Right lobe of liver (tissue), 6 donors: ENCODE results near the gene MAU2. TPM values are rescaled to one million over a fixed set of nuclear protein-coding genes. Genes with fewer than 3 reads are reported as not detected.

Source experiments
- ATAC-seq, 4 donors: fragments of 200-7000 bp; cut with Tn5 transposase; one replicate each; pipeline ENCODE4 v1.9.1; 2020; ENCODE audit warnings: mild to moderate bottlenecking in 4 of 4, moderate library complexity in 4 of 4
- DNase-seq, 3 donors: peaks; one replicate each; pipeline ENCODE4 v3.0.0-alpha.2; 2020
- H3K27ac ChIP-seq, 3 donors: fragments of 200-600 bp; one replicate each; pipeline ENCODE4 v1.8.0; 2022
- H3K27me3 ChIP-seq, 2 donors: fragments of 200-600 bp; one replicate each; pipeline ENCODE4 v1.8.0; 2022
- H3K36me3 ChIP-seq, 4 donors: fragments of 200-600 bp; sonication (generic) in 1 of 4; one replicate each; pipeline versions ENCODE4 v1.5.1 to v1.8.0; 2017 to 2022; ENCODE audit warnings: control low read depth in 1 of 4
- H3K4me1 ChIP-seq, 4 donors: fragments of 200-600 bp; sonication (generic) in 1 of 4; one replicate each; pipeline versions ENCODE4 v1.5.1 to v1.8.0; 2017 to 2022; ENCODE audit warnings: control low read depth in 1 of 4
- H3K4me3 ChIP-seq, 3 donors: fragments of 200-600 bp; one replicate each; pipeline ENCODE4 v1.8.0; 2022
- H3K9me3 ChIP-seq, 4 donors: fragments of 200-600 bp; sonication (generic) in 1 of 4; one replicate each; pipeline versions ENCODE4 v1.5.1 to v1.8.0; 2017 to 2022; ENCODE audit warnings: control low read depth in 1 of 4
- CTCF ChIP-seq, 4 donors: fragments of 200-600 bp in 3 of 4; fragments of 450-650 bp in 1 of 4; IDR thresholded peaks; one replicate each; pipeline versions ENCODE4 v1.5.1 to v1.8.0; 2016 to 2022; ENCODE audit warnings: antibody characterized with exemption in 4 of 4, mild to moderate bottlenecking in 2 of 4
- POLR2A ChIP-seq: fragments of 450-650 bp; IDR thresholded peaks from one replicate; pipeline ENCODE4 v1.6.1; 2017; ENCODE audit warnings: antibody characterized with exemption, mild to moderate bottlenecking
- WGBS: methylation state at CpG from one replicate; pipeline ENCODE4 v1.1.6; 2018; ENCODE audit warnings: low coverage, low lambda C conversion rate; ENCODE audit not compliant: insufficient coverage; ENCODE audit errors: missing lambda C conversion rate; 5-methylcytosine and 5-hydroxymethylcytosine counted together
- intact Hi-C, 2 donors: fragments of 100-400 bp; cut with DNase I; formaldehyde crosslinking; loops; one replicate each; pipeline versions ENCODE4 v1.11.2 to v1.14.1; 2022
- total RNA-seq, 6 experiments: library from RNA; depleted of rRNA in 2 of 6; stranded (reverse); fragments of >200 nt in 2 of 6; fragmentation: NEBNext Ultra II Directional in 3 of 6; extraction: Animal tissue kit (Norgen Biotek cat#: 25700) in 3 of 6; gene quantifications; one replicate each; pipeline versions ENCODE4 v1.1.0 to v1.2.4, GENCODE V29; 2016 to 2023
- donor health status: DM: no; HTN: yes; CAD: no.
- donor health status: DM: no; HTN: no; CAD: no.
- donor health status: DM: no; HTN: no; CAD: no.
- donor health status: DM: no; HTN: yes; CAD: no.
- donor health status: DM: no; HTN: yes; CAD: no.

MAU2 gene
- total RNA-seq, 6 experiments from 2014 or later = 10.4 to 30.4 (median 19.3) TPM

- H3K36me3 ChIP-seq = peaks cover 0 to 48% (median 16%) of the 10 kb centered on the region in 4 donors
- no peaks in the 10 kb centered on the region for H3K27me3 ChIP-seq
- TF ChIP-seq CTCF (IDR thresholded peaks at IDR 0.05) = no peak
- TF ChIP-seq POLR2A = no peak
- H3K27ac ChIP-seq = no peak overlapping the region
- H3K9me3 ChIP-seq = no peaks in the 10 kb centered on the region
- H3K4me1 ChIP-seq = no peaks in the 10 kb centered on the region
- DNase-seq (no peak), ATAC-seq (no peak)
- intact Hi-C loops = no loop called here
- no peak overlapping the region for H3K4me3 ChIP-seq
- WGBS = 93% methylated on average over 3 of the region's 10 CpGs
Observed at GRCh38 chr19:19308373-19308772, 12.3 kb upstream of the MAU2 start.

DNA sequence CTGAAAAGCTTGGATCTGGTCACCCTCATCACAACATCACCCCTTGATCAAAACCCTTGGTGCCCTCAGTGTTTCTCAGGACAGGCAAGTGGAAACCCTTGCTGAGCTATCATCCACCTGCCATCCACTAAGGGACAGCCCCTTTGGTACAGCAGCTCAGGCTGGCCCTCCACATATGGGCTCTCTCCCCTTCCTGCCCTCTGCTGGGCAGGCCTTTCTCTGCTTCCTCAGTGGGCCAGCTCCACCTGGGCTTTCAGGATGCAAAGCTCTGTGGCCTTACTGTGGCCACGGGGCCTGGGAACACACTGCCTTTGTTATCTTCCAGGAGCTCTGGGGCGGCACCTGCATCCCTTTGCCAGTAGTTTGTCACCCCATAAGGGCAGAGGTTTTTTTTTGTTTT is 5.2 kb upstream of the MAU2 start:
- H3K27ac ChIP-seq = no peak overlapping the region
- DNase-seq (no peak), ATAC-seq (no peak)
- WGBS = 100% methylated on average over 2 of the region's 2 CpGs
- peaks cover 0 to 45% (median 8%) of the 10 kb centered on the region in 4 donors for H3K36me3 ChIP-seq
- peaks cover 0 to 12% (median 0%) of the 10 kb centered on the region in 4 donors for H3K4me1 ChIP-seq
- H3K27me3 ChIP-seq = no peaks in the 10 kb centered on the region
- TF ChIP-seq POLR2A (no peak), CTCF (IDR thresholded peaks at IDR 0.05) (no peak)
- intact Hi-C loops = no loop called here
- no peak overlapping the region for H3K4me3 ChIP-seq
- no peaks in the 10 kb centered on the region for H3K9me3 ChIP-seq

GRCh38 chr19:19316082-19316481 is 4.5 kb upstream of the MAU2 start:
- no peak for ATAC-seq
- Histone ChIP-seq H3K4me1 (peaks cover 0 to 12% (median 0%) of the 10 kb centered on the region in 4 donors), H3K36me3 (peaks cover 0 to 40% (median 5%) of the 10 kb centered on the region in 4 donors), H3K4me3 (no peak overlapping the region), H3K27me3 (no peaks in the 10 kb centered on the region), H3K9me3 (no peaks in the 10 kb centered on the region), H3K27ac (no peak overlapping the region)
- no peak for TF ChIP-seq CTCF (IDR thresholded peaks at IDR 0.05)
- no peak for TF ChIP-seq POLR2A
- DNase-seq = no peak
- intact Hi-C loops = no loop called here
- WGBS = no CpG with 5 or more reads among the region's 1 CpG

- H3K27ac ChIP-seq = peak overlapping the region; percentile 84 to 88 (median 88)
- H3K4me3 ChIP-seq = peak overlapping the region; percentile 98 to 100 (median 99)
- no peaks in the 10 kb centered on the region for H3K27me3 ChIP-seq
- 7% methylated on average over 22 of the region's 32 CpGs for WGBS
- no peaks in the 10 kb centered on the region for H3K9me3 ChIP-seq
- peak; percentile 2 to 16 (median 4) for ATAC-seq
- intact Hi-C loops = no loop called here
- TF ChIP-seq POLR2A = no peak
- DNase-seq = peak in 1 of 3 donors; percentile 59
- H3K4me1 ChIP-seq = peaks cover 0 to 25% (median 5%) of the 10 kb centered on the region in 4 donors
- H3K36me3 ChIP-seq = peaks cover 0 to 31% (median 8%) of the 10 kb centered on the region in 4 donors
Observed at GRCh38 chr19:19319732-19320360, 783 bp upstream of the MAU2 start.

- peaks cover 0 to 25% (median 5%) of the 10 kb centered on the region in 4 donors for H3K4me1 ChIP-seq
- intact Hi-C loops = no loop called here
Observed at GRCh38 chr19:19321141-19321577, 530 bp downstream of the MAU2 start.

More at GRCh38 chr19:19321141-19321577, 530 bp downstream of the MAU2 start:
- H3K27ac ChIP-seq = peak overlapping the region; percentile 84 to 88 (median 88)
- H3K27me3 ChIP-seq = no peaks in the 10 kb centered on the region
- H3K36me3 ChIP-seq = peaks cover 0 to 28% (median 9%) of the 10 kb centered on the region in 4 donors
- peak overlapping the region; percentile 98 to 100 (median 99) for H3K4me3 ChIP-seq
- DNase-seq = no peak
- peak in 2 of 4 donors; percentile 3 for ATAC-seq
- TF ChIP-seq CTCF (IDR thresholded peaks at IDR 0.05) = no peak
- TF ChIP-seq POLR2A = no peak
- no peaks in the 10 kb centered on the region for H3K9me3 ChIP-seq
- WGBS = 4% methylated on average over 4 of the region's 34 CpGs
